ENCODE measurements around the gene SLC49A3.
"Not testable (repeated sequence)": the region's sequence is repeated elsewhere in the genome, so short reads cannot be mapped to it uniquely, and the experiment has no call there.

The SLC49A3 gene

GRCh38 chr4:700587-701264 lies 11.8 kb upstream of the SLC49A3 start:
- DNase-seq: no peak

GRCh38 chr4:699816-700580 lies 11.0 kb upstream of the SLC49A3 start:
- DNase-seq: no peak

- not testable (repeated sequence) for DNase-seq
These were observed 5.5 kb upstream of the SLC49A3 start for GRCh38 chr4:694341-694940.

DNA sequence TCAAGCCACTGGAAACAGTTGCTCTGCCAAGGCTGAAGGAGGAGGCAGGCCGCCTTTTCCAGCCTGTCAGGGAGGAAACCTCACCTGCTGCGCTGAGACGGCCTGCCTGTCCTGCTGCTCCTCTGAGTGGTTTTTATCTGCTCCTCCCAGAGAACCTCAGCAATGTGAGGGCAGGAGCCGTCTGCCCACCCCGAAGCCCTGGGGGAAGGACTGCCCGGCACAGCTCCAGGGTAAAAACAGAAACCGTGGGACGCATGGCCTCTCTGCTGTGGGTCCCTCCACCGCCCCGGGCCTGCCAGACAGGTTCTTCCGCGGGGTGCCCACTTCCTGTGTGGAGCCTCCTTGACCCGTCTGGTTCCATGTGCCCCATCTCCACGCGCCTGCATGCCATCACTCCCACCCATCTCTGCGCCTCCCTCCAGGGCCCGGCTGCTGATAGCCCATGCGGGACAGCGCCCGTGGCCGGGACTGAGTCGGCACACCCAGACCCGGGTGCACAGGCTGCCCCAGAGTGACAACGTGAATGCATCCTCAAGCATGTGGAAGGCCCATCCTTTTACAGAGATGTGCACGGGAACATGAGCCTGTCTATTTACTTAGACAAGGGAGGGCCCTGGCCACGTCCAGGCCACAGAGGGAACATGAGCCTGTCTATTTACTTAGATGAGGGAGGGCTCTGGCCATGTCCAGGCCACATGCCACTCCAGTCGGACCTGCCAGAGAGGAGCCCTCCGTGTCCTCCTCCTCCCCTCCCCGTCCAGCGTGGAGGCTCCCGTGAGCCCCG lies 4.0 kb upstream of the SLC49A3 start:
- DNase-seq: no peak

DNA sequence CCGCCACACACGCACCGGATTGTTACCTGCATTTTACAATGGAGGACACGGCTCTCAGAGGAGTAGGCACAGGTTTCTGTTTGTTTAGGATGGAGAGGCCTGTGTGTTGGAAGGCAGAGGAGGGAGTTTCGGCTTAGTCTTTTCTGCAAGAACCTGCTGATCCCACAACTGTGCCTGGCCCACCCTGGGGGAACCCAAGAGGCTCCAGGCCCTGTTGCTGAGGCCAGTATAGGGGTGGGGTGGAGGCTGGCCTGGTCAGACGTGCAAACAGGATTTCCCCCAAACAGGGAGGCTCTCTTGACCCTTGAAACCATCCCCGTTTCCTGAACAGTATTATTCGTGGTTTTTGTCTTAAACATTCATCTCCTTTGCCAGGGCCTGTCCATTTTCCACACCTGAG lies 772 bp upstream of the SLC49A3 start:
- DNase-seq: no peak

DNA sequence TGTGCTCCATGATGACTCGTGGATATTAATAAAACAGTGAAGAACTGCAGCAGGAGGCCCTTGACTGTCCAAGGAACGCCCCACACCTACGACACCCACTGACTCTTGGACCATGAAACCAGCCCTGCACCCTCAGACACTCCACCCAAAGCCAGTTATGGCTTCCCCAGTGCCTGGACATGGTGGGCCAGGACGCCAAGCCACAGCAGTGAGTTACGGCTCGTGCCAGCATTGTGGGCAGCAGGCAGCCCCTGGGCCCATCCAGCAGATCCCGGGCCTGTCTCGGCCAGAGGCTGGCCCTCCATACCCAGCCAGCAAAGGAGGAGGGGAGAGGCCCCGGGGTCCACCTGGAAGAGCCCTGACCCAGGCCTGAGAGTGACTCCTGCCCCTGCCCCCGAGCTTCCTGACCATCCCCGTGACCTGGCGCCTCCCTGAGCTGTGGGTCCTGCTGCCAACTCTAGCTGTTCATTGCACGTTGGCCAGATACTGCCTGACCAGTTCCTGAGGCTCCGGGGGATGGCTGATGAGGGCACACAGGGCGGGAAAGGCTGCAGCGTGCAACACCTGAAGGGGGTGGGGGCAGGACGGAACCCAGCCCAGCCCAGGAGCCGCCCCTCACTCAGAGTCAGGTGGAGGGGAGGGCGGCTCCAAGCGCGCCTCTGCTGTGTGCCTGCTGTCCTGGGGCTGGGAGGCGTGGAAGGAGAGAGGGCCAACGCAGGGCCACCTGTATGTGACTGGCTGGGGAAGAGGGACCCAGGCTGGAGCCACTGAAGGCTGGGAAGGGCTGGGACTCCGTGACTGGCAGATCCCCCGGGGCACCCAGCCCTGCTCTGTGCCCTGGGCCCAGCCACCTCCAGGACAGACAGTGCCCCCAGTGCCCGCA lies 739 bp downstream of the SLC49A3 start:
- no peak for DNase-seq

- no peak for DNase-seq
These were observed 1.6 kb downstream of the SLC49A3 start for GRCh38 chr4:687048-687970.

- DNase-seq: no peak
These were observed 2.4 kb downstream of the SLC49A3 start for GRCh38 chr4:686413-687040.

DNA sequence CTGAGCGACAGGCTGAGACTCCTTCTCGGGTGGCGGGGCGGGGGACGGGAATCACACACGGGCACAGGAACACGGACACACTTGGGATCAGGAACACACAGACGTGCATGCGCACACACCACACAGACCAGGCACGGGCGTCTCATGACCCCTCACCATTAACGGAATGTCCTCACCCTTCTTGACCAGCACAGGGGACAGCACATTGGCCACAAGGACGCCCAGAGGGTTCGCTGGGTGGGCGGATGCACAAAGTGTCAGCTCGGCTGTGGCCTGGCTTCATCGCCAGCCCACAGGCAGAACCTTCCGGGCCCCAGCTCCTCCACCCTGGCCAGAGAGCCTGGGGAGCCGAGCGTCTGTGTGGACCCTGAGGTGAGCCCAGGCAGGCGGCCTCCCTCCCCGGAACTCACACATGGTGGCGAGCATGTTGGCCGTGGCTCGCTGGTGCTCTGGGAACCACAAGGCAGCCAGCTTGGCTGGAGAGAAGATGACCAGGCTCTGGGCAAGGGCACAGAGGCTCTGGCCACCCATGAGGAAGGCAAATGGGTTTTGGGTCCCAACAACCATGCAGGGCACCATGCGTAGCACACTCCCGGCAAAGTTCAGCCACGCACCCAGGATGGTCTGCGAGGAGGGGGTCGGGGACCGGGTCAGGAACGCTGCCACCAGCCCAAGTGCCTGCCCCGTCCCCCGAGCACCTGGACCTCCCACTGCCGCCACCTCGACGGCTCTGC lies 3.1 kb downstream of the SLC49A3 start:
- no peak for DNase-seq

- DNase-seq: no peak
These were observed 4.2 kb downstream of the SLC49A3 start for GRCh38 chr4:684623-685327.

GRCh38 chr4:683982-684622 lies 4.8 kb downstream of the SLC49A3 start:
- no peak for DNase-seq

- DNase-seq: no peak
These were observed 5.6 kb downstream of the SLC49A3 start for GRCh38 chr4:683247-683897.

DNA sequence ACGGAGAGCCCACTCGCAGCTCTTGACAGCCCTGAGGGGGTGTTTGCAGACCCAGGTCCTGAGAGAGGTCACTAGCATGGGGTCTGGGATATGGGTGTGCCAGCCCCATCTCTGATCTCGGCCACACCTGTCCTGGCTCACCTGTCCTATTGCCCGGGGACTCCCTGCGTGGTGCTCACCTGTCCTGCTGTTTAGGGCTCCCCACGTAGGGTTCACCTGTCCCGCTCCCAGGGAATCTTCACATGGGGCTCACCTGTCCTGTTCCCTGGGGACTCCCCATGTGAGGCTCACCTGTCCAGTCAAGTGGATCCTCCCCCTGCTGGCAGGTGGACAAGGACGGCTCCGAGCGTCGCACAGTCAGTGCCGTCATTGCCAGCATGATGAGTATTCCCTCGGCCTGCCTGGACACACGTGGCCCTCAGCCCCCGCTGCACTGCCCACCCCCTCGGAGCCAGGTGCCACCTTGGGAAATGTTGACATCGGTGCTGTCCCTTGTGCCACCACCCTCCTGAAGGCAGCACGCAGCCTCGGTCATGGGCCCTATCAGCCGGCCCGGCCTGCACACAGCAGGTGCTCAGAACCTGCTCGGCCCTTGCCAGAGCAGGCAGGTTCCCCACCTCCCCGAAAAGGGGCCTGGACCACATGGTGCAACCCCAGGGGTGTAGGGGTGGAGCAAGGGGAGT lies 6.3 kb downstream of the SLC49A3 start:
- DNase-seq: no peak

DNA sequence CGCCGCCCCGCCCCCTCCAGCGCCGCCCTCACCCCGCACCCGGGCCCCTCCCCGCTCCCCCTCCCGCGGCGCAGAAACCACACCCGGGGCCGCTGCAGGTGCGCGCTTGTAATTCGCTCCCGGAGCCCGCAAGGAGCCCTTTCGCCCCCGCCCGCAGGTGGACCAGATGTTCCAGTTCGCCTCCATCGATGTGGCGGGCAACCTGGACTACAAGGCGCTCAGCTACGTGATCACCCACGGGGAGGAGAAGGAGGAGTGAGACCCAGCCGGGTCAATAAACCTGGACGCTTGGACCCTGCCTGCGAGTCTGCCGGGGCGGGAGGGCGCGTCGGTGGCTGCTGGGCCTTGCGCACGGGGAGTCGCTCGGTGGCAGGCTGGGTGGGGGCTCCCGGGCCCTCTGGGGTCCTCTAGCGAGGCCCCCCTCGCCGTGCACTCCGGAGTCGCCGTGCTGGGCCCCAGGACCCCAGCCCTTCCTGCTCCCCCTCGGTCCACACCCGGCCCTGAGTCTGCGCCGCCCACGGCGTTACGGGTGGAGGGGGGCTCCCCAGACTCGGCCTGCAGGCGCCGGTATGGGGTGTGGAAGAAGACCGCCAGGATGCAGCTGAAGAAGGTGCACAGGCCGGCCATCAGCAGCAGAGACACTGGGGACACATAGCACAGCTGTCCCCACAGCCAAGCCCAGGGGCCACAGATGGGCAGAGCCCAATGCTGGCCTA lies 7.1 kb downstream of the SLC49A3 start:
- DNase-seq: peak; percentile 60

DNA sequence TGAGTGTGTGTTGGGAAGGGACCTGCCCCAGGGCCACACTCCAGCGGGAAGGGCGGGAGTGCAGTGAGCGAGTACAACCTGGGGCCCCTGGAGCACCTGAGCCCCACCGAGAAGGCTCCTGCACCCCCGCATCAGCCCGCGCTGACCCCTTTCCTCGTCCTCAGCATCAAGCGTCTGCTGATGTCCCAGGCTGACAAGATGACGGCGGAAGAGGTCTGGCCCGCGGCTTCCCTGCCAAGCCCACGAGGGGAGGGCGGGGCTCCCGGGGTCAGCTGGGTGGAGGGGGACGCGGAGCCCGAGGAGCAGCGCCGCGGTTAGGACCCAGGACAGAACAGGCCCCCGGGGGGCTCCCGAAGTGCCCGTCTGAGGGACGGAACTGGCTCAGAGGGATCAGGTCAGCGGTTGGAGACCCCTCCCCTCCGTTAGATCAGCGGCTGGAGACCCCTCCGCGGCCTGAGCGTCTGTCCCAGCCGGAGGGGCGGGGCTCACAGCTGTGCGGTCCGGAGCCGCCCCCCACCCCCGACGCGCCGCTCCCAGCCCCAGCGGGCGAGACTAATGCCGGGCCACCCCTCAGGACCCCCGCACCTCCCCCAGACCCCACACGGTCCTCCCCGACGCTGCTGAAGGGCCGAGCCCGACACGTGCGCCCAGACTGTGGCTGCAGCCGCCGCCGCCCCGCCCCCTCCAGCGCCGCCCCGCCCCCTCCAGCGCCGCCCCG lies 7.9 kb downstream of the SLC49A3 start:
- peak; percentile 23 for DNase-seq

GRCh38 chr4:680551-680927 lies 8.4 kb downstream of the SLC49A3 start:
- DNase-seq: no peak
